ENCODE results near the gene ZNRF4. TPM values are rescaled to one million over a fixed set of nuclear protein-coding genes. Genes with fewer than 3 reads are reported as not detected.

Gene ZNRF4
- total and polyA plus RNA-seq, 2 donors from 2014 or later = not detected

DNA sequence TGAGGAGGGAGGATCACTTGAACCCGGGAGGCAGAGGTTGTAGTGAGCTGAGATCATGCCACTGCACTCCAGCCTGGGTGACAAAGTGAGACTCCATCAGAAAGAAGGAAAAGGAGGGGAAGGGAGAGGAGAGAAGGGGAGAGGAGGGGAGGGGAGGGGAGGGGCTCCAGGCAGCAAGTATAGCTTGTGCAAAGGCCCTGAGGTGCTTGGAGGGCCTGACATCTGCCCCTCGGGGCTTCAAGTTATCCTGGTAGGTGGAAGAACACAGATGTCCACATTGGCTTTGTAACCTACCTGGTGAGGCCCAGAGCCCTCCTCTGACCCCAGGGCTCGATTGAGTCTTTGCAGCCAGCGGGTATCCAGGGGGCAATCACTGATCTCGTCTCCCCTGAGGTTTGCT is 11.5 kb upstream of the ZNRF4 start:
- TF ChIP-seq, protein P1, sequence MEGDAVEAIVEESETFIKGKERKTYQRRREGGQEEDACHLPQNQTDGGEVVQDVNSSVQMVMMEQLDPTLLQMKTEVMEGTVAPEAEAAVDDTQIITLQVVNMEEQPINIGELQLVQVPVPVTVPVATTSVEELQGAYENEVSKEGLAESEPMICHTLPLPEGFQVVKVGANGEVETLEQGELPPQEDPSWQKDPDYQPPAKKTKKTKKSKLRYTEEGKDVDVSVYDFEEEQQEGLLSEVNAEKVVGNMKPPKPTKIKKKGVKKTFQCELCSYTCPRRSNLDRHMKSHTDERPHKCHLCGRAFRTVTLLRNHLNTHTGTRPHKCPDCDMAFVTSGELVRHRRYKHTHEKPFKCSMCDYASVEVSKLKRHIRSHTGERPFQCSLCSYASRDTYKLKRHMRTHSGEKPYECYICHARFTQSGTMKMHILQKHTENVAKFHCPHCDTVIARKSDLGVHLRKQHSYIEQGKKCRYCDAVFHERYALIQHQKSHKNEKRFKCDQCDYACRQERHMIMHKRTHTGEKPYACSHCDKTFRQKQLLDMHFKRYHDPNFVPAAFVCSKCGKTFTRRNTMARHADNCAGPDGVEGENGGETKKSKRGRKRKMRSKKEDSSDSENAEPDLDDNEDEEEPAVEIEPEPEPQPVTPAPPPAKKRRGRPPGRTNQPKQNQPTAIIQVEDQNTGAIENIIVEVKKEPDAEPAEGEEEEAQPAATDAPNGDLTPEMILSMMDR (IDR thresholded peaks at IDR 0.05; ENCODE audit: borderline replicate concordance, extremely low read depth, insufficient read depth) = no peak
- no peak overlapping the region for H3K27ac ChIP-seq (ENCODE audit: low read depth in 2 of 2, low read length in 2 of 2)
- no peak for FAIRE-seq
- no peak for DNase-seq
- H3K9me3 ChIP-seq (ENCODE audit: control insufficient read depth in 2 of 3, insufficient read depth in 1 of 3, low read length in 3 of 3) = no peaks in the 10 kb centered on the region
- no peak overlapping the region for H3K9ac ChIP-seq (ENCODE audit: low read length in 3 of 3)
- no peak overlapping the region for H3K4me3 ChIP-seq (ENCODE audit: low read length in 3 of 3)
- no peaks in the 10 kb centered on the region for H3K27me3 ChIP-seq (ENCODE audit: control insufficient read depth, insufficient read depth, low read length)
- no peaks in the 10 kb centered on the region for H3K36me3 ChIP-seq (ENCODE audit: control insufficient read depth in 2 of 3, insufficient read depth in 3 of 3, low read length in 3 of 3)
- H3K4me1 ChIP-seq (ENCODE audit: control insufficient read depth in 2 of 3, insufficient read depth in 2 of 3, low read depth in 1 of 3, low read length in 3 of 3) = no peaks in the 10 kb centered on the region
- intact Hi-C loops (cut with DNase I) = no loop called here

DNA sequence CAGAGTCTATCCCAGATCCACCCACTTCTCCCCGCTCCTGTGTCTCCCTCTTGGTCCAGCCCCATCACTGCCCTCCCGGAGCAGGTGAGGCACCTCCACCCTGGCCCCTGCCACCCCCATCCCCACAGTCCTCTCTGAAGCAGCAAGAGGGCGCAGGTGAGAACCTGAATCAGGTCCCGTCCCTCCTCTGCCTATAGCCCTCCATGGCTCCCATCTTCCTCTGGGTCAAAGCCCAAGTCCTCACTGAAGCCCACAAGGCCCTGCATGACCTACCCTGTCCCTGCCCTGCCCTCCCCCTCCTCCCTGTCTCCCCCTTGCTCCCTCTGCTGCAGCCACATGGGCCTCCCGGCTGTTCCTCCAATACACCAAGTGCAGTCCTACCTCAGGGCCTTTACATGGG is 10.8 kb upstream of the ZNRF4 start:
- H3K36me3 ChIP-seq (ENCODE audit: control insufficient read depth in 2 of 3, insufficient read depth in 3 of 3, low read length in 3 of 3) = no peaks in the 10 kb centered on the region
- H3K27me3 ChIP-seq (ENCODE audit: control insufficient read depth, insufficient read depth, low read length) = no peaks in the 10 kb centered on the region
- no peaks in the 10 kb centered on the region for H3K9me3 ChIP-seq (ENCODE audit: control insufficient read depth in 2 of 3, insufficient read depth in 1 of 3, low read length in 3 of 3)
- no peak overlapping the region for H3K9ac ChIP-seq (ENCODE audit: low read length in 3 of 3)
- H3K4me3 ChIP-seq (ENCODE audit: low read length in 3 of 3) = no peak overlapping the region
- no peak for FAIRE-seq
- DNase-seq = no peak
- TF ChIP-seq, protein P1 (IDR thresholded peaks at IDR 0.05; ENCODE audit: borderline replicate concordance, extremely low read depth, insufficient read depth) = no peak
- no peak overlapping the region for H3K27ac ChIP-seq (ENCODE audit: low read depth in 2 of 2, low read length in 2 of 2)
- no peaks in the 10 kb centered on the region for H3K4me1 ChIP-seq (ENCODE audit: control insufficient read depth in 2 of 3, insufficient read depth in 2 of 3, low read depth in 1 of 3, low read length in 3 of 3)
- intact Hi-C loops (cut with DNase I) = no loop called here

DNA sequence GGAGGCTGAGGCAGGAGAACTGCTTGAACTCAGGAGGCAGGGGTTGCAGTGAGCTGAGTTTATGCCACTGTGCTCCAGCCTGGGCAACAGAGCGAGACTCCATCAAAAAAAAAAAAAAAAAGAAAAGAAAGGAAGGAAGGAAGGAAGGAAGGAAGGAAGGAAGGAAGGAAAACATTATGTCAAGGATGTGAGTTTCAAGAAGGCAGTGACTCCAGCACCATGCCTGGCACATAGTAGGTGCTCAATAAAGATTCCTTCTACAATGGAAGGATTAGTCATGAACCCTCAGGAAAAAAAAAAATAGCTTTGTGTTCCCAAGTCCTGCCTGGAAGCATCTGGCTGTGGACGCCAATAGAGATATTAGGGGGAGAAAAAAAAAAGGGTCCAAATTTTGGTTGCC is 10.1 kb upstream of the ZNRF4 start:
- Histone ChIP-seq H3K9me3 (ENCODE audit: control insufficient read depth in 2 of 3, insufficient read depth in 1 of 3, low read length in 3 of 3) (no peaks in the 10 kb centered on the region), H3K27ac (ENCODE audit: low read depth in 2 of 2, low read length in 2 of 2) (no peak overlapping the region), H3K4me1 (ENCODE audit: control insufficient read depth in 2 of 3, insufficient read depth in 2 of 3, low read depth in 1 of 3, low read length in 3 of 3) (no peaks in the 10 kb centered on the region), H3K4me3 (ENCODE audit: low read length in 3 of 3) (no peak overlapping the region), H3K9ac (ENCODE audit: low read length in 3 of 3) (no peak overlapping the region), H3K36me3 (ENCODE audit: control insufficient read depth in 2 of 3, insufficient read depth in 3 of 3, low read length in 3 of 3) (no peaks in the 10 kb centered on the region), H3K27me3 (ENCODE audit: control insufficient read depth, insufficient read depth, low read length) (no peaks in the 10 kb centered on the region)
- DNase-seq = no peak
- intact Hi-C loops (cut with DNase I) = no loop called here
- no peak for FAIRE-seq
- TF ChIP-seq, protein P1 (IDR thresholded peaks at IDR 0.05; ENCODE audit: borderline replicate concordance, extremely low read depth, insufficient read depth) = no peak

DNA sequence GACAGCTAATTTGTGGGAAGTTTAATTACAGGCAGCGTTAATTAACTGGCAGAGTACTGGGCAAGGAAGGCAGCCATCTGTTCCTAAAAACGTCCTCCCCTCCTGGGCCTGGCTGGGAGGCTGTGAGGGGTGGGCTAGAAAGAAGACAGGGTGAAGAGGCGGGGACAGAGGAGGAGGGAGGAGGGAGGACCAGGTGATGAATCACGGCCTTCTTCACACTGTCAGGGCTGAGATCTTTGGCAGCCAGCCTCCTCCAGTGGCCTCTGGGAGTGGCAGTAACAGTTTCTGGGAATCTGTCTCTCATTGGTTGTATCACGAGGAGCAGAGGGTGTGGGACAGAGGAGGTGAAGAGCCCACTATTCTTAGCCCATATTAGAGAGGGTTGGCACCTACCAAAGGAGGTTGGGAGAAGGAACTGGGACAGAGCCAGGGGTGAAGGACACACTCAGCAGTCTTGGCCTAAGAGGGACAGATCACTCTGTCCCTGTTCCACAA is 9.6 kb upstream of the ZNRF4 start:
- no peak for FAIRE-seq
- no peak overlapping the region for H3K4me3 ChIP-seq (ENCODE audit: low read length in 3 of 3)
- TF ChIP-seq, protein P1 (IDR thresholded peaks at IDR 0.05; ENCODE audit: borderline replicate concordance, extremely low read depth, insufficient read depth) = no peak
- H3K4me1 ChIP-seq (ENCODE audit: control insufficient read depth in 2 of 3, insufficient read depth in 2 of 3, low read depth in 1 of 3, low read length in 3 of 3) = no peaks in the 10 kb centered on the region
- no peaks in the 10 kb centered on the region for H3K9me3 ChIP-seq (ENCODE audit: control insufficient read depth in 2 of 3, insufficient read depth in 1 of 3, low read length in 3 of 3)
- no peaks in the 10 kb centered on the region for H3K36me3 ChIP-seq (ENCODE audit: control insufficient read depth in 2 of 3, insufficient read depth in 3 of 3, low read length in 3 of 3)
- DNase-seq = no peak
- H3K27ac ChIP-seq (ENCODE audit: low read depth in 2 of 2, low read length in 2 of 2) = no peak overlapping the region
- H3K9ac ChIP-seq (ENCODE audit: low read length in 3 of 3) = no peak overlapping the region
- intact Hi-C loops (cut with DNase I) = no loop called here
- H3K27me3 ChIP-seq (ENCODE audit: control insufficient read depth, insufficient read depth, low read length) = no peaks in the 10 kb centered on the region
